ENCODE results near the gene SSC4D.

Gene SSC4D

DNA sequence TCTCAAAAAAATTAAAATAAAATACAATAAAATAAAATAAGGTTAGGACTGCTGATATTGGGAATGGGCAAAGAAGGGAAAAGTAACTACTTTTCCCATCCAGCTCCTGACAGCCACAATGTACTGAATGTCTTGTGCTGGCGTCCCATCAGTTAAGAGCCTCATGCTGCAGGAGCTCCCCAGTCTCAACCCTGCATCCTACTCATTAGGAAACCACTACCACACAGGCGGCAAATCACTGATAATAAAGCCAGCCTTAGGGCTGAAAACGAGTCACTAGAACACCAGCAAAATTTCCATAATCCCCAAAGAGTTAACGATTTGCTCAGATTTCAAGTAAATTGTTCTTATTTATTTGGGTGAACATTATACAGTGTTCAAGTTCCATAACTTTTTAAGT lies 55.0 kb downstream of the SSC4D start:
- DNase-seq (ENCODE audit: low read depth): no peak
- H3K4me3 ChIP-seq (ENCODE audit: low read depth, low read length): peak overlapping the region; percentile 80
- TF ChIP-seq MYC (IDR thresholded peaks at IDR 0.05; ENCODE audit: low read depth, low read length): no peak
- TF ChIP-seq, protein P1, sequence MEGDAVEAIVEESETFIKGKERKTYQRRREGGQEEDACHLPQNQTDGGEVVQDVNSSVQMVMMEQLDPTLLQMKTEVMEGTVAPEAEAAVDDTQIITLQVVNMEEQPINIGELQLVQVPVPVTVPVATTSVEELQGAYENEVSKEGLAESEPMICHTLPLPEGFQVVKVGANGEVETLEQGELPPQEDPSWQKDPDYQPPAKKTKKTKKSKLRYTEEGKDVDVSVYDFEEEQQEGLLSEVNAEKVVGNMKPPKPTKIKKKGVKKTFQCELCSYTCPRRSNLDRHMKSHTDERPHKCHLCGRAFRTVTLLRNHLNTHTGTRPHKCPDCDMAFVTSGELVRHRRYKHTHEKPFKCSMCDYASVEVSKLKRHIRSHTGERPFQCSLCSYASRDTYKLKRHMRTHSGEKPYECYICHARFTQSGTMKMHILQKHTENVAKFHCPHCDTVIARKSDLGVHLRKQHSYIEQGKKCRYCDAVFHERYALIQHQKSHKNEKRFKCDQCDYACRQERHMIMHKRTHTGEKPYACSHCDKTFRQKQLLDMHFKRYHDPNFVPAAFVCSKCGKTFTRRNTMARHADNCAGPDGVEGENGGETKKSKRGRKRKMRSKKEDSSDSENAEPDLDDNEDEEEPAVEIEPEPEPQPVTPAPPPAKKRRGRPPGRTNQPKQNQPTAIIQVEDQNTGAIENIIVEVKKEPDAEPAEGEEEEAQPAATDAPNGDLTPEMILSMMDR (IDR thresholded peaks at IDR 0.05; ENCODE audit: low read depth, low read length): no peak
- no peak for TF ChIP-seq POLR2A (IDR thresholded peaks at IDR 0.05; ENCODE audit: extremely low read depth, insufficient read length)
- TF ChIP-seq, protein P2, sequence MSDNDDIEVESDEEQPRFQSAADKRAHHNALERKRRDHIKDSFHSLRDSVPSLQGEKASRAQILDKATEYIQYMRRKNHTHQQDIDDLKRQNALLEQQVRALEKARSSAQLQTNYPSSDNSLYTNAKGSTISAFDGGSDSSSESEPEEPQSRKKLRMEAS (IDR thresholded peaks at IDR 0.05; ENCODE audit: low read depth, low read length): no peak

DNA sequence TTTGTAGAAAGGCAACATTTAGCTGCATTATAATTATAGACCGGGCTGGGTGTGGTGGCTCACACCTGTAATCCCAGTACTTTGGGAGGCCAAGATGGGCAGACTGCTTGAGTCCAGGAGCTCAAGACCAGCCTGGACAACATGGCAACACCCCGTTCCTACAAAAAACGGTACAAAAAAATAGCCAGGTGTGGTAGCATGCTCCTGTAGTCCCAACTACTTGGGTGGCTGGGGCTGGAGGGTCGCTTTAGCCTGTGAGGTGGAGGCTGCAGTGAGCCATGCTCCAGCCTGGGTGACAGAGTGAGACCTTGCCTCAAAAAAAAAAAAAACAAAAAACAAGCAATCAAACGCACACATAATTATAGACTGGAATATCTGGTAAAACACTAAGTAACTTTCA lies 55.8 kb downstream of the SSC4D start:
- TF ChIP-seq MYC (IDR thresholded peaks at IDR 0.05; ENCODE audit: low read depth, low read length) (no peak), POLR2A (IDR thresholded peaks at IDR 0.05; ENCODE audit: extremely low read depth, insufficient read length) (no peak)
- TF ChIP-seq, protein P1 (IDR thresholded peaks at IDR 0.05; ENCODE audit: low read depth, low read length): no peak
- TF ChIP-seq, protein P2 (IDR thresholded peaks at IDR 0.05; ENCODE audit: low read depth, low read length): no peak
- peak overlapping the region; percentile 13 for H3K4me3 ChIP-seq (ENCODE audit: low read depth, low read length)
- DNase-seq (ENCODE audit: low read depth): no peak

DNA sequence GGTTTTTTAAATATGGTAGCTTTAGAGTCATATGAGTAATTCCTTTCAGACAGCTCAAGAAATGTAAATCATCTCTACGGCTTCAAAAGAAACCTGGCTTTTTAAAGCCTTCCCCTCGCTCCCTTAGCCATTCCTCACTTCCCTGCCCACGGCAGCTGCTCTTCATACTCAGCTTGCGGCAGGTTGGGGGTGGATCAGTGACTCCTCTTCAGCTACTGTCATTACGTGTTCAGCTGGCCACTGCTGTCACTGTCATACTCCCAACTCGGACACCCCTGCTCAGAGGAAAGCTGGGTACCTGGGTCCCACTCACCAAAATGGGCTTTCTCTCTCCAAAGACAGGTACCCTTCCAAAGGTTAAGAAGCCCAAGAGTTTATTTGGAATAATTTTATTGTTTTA lies 57.3 kb downstream of the SSC4D start:
- no peak for TF ChIP-seq MYC (IDR thresholded peaks at IDR 0.05; ENCODE audit: low read depth, low read length)
- TF ChIP-seq, protein P1 (IDR thresholded peaks at IDR 0.05; ENCODE audit: low read depth, low read length): no peak
- TF ChIP-seq, protein P2 (IDR thresholded peaks at IDR 0.05; ENCODE audit: low read depth, low read length): no peak
- TF ChIP-seq POLR2A (IDR thresholded peaks at IDR 0.05; ENCODE audit: extremely low read depth, insufficient read length): no peak
- no peak for DNase-seq (ENCODE audit: low read depth)
- H3K4me3 ChIP-seq (ENCODE audit: low read depth, low read length): no peak overlapping the region

DNA sequence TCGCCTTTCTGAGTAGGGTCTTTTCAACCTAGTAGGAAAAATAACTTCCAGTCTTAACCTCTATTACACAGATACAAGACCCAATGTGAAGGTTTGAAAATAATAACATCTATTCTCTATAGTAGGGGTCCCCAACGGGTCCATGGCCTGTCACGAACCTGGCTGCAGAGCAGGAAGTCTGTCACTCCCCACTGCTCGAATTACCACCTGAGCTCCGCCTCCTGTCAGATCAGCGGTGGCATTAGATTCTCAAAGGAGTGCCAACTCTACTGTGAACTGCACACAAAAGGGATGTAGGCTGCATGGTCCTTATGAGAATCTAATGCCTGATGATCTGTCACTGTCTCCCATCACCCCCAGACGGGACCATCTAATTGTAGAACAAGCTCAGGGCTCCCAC lies 58.1 kb downstream of the SSC4D start:
- DNase-seq (ENCODE audit: low read depth): no peak
- H3K4me3 ChIP-seq (ENCODE audit: low read depth, low read length): no peak overlapping the region
- TF ChIP-seq MYC (IDR thresholded peaks at IDR 0.05; ENCODE audit: low read depth, low read length): no peak
- no peak for TF ChIP-seq POLR2A (IDR thresholded peaks at IDR 0.05; ENCODE audit: extremely low read depth, insufficient read length)

DNA sequence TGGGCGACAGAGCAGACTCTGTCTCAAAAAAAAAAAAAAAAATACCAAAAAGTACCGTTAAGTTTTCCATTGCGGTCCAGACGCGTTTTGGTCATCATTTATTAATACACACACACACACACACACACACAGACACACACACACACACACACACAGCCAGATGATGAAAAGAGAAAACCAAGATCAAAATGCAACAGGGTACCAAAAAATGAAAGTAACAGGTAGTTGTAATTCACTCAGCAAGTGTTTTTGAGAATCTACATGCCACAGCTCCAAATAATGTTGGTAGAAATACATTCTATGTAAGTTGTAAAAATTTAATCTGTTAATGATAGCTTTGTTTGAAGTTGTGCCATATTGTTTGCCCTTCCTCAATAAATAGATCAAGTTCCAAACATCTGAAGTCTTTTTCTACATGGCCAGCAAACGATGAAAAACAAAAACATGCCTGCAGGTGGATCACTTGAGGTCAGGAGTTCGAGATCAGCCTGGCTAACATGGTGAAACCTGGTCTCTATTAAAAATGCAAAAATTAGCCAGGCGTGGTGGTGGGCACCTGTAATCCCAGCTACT lies 60.1 kb downstream of the SSC4D start:
- no peak for TF ChIP-seq MYC (IDR thresholded peaks at IDR 0.05; ENCODE audit: low read depth, low read length)
- TF ChIP-seq, protein P2 (IDR thresholded peaks at IDR 0.05; ENCODE audit: low read depth, low read length): no peak
- no peak for TF ChIP-seq POLR2A (IDR thresholded peaks at IDR 0.05; ENCODE audit: extremely low read depth, insufficient read length)
- H3K4me3 ChIP-seq (ENCODE audit: low read depth, low read length): no peak overlapping the region
- no peak for DNase-seq (ENCODE audit: low read depth)

DNA sequence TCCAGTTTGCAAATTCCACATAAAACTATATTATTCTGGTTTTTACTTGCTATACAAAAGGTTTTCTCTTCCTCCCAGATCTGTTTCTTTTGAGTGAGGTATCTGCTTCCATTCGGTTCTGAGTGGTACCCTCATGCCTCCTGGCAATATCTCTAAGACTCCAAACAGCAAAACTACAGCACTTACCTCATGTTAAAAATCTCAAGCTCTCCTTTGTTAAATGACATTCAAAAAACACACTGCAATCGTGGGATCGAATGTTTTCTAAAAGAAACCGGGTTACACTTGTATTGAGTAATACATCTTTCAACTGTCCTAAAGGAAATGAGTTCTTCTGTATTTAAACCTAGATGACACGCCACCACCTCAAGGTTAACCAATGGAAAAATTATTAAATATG lies 61.8 kb downstream of the SSC4D start:
- TF ChIP-seq, protein P2 (IDR thresholded peaks at IDR 0.05; ENCODE audit: low read depth, low read length): no peak
- TF ChIP-seq, protein P1 (IDR thresholded peaks at IDR 0.05; ENCODE audit: low read depth, low read length): no peak
- TF ChIP-seq POLR2A (IDR thresholded peaks at IDR 0.05; ENCODE audit: extremely low read depth, insufficient read length) (no peak), MYC (IDR thresholded peaks at IDR 0.05; ENCODE audit: low read depth, low read length) (no peak)
- no peak for DNase-seq (ENCODE audit: low read depth)
- H3K4me3 ChIP-seq (ENCODE audit: low read depth, low read length): no peak overlapping the region

DNA sequence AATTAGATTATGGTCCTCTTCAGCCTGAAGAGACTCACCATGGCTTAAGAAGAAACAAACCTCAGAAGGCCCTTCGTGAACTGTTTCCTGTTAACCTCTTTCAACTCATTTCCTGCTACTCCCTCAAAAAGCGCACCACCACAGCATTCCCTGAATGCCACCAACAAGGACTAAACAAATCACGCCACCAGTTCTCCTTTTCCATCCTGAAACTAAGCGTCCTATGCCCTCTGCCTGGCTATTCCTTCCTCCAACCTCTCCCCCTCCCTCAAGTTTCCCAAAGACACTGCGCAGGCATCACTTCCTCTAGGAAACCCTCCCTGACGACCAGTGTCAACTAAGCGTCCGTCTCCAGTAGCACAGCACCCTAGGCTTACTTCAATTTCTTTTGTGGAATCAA lies 62.7 kb downstream of the SSC4D start:
- H3K4me3 ChIP-seq (ENCODE audit: low read depth, low read length): no peak overlapping the region

More for the DNA sequence above, 62.7 kb downstream of the SSC4D start:
- DNase-seq (ENCODE audit: low read depth): no peak
- TF ChIP-seq, protein P1 (IDR thresholded peaks at IDR 0.05; ENCODE audit: low read depth, low read length): no peak
- TF ChIP-seq, protein P2 (IDR thresholded peaks at IDR 0.05; ENCODE audit: low read depth, low read length): no peak
- no peak for TF ChIP-seq POLR2A (IDR thresholded peaks at IDR 0.05; ENCODE audit: extremely low read depth, insufficient read length)
- no peak for TF ChIP-seq MYC (IDR thresholded peaks at IDR 0.05; ENCODE audit: low read depth, low read length)
